ENCODE data around the gene MCF2L2.

MCF2L2 gene

GRCh38 chr3:183148056-183148455 is 280.4 kb downstream of the MCF2L2 start:
- DNase-seq (ENCODE audit: low read depth, low spot score) = no peak
- Histone ChIP-seq H3K9ac (ENCODE audit: insufficient read length) (no peak overlapping the region), H3K9me3 (ENCODE audit: low read depth, low read length) (no peaks in the 10 kb centered on the region), H3K36me3 (ENCODE audit: insufficient read depth, low read length) (no peaks in the 10 kb centered on the region), H3K27ac (no peak overlapping the region), H3K4me3 (no peak overlapping the region)
- no peak for TF ChIP-seq POLR2AphosphoS5 (IDR thresholded peaks at IDR 0.05; ENCODE audit: borderline replicate concordance, low read depth, low read length)
- TF ChIP-seq EZH2 (IDR thresholded peaks at IDR 0.05) = no peak
- no peak for TF ChIP-seq FOXP2 (optimal IDR thresholded peaks at IDR 0.05; ENCODE audit: control extremely low read depth, extremely low read length, insufficient read depth)

DNA sequence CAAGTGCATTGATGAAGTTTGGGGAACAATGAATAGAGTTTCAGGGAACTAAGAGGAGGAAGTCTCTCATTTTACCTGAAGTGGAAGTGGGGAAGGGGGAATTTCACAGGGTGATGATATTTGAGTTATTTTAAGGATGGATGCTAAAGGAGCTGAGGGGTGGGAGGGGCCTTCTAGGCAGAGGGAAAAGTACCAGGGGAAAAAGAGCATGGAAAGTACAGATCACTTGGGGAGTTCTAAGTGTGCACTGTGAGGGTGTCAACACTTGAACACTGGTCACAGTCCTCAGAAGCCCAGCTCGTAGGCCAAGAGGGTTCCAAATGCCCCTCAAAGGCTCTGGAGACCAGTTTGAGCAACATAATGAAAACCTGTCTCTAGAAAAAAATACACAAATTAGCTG is 284.1 kb downstream of the MCF2L2 start:
- no peak for DNase-seq (ENCODE audit: low read depth, low spot score)
- no peak for TF ChIP-seq EZH2 (IDR thresholded peaks at IDR 0.05)
- no peak for TF ChIP-seq POLR2AphosphoS5 (IDR thresholded peaks at IDR 0.05; ENCODE audit: borderline replicate concordance, low read depth, low read length)
- TF ChIP-seq FOXP2 (optimal IDR thresholded peaks at IDR 0.05; ENCODE audit: control extremely low read depth, extremely low read length, insufficient read depth) = no peak
- Histone ChIP-seq H3K36me3 (ENCODE audit: insufficient read depth, low read length) (no peaks in the 10 kb centered on the region), H3K9me3 (ENCODE audit: low read depth, low read length) (no peaks in the 10 kb centered on the region), H3K9ac (ENCODE audit: insufficient read length) (no peak overlapping the region), H3K4me3 (no peak overlapping the region), H3K27ac (no peak overlapping the region)

- Histone ChIP-seq H3K9me3 (ENCODE audit: low read depth, low read length) (no peaks in the 10 kb centered on the region), H3K27ac (no peak overlapping the region), H3K36me3 (ENCODE audit: insufficient read depth, low read length) (no peaks in the 10 kb centered on the region), H3K4me3 (no peak overlapping the region), H3K9ac (ENCODE audit: insufficient read length) (no peak overlapping the region)
- no peak for TF ChIP-seq FOXP2 (optimal IDR thresholded peaks at IDR 0.05; ENCODE audit: control extremely low read depth, extremely low read length, insufficient read depth)
- TF ChIP-seq EZH2 (IDR thresholded peaks at IDR 0.05) = no peak
- no peak for TF ChIP-seq POLR2AphosphoS5 (IDR thresholded peaks at IDR 0.05; ENCODE audit: borderline replicate concordance, low read depth, low read length)
- DNase-seq (ENCODE audit: low read depth, low spot score) = no peak
These were observed 286.2 kb downstream of the MCF2L2 start for GRCh38 chr3:183142199-183142598.

DNA sequence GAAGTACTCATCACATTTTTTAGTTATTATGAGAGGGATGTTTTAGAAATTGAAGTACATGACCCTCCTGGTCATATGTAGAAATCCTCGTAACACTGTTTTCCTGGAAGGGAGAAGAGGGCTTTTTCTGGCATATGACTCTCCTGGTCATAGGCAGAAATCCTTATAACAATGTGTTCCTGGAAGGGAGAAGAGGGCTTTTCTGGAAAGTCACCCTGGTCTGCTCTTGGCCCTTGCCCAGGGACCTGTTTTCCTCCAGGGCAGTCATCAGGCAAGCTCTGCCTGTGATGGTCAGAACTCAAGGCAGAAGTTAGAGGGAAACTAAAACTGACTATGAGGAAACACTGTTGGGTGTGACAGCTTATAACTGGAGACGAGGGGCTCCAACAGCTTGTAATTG is 293.6 kb downstream of the MCF2L2 start:
- Histone ChIP-seq H3K9ac (ENCODE audit: insufficient read length) (no peak overlapping the region), H3K27ac (no peak overlapping the region), H3K9me3 (ENCODE audit: low read depth, low read length) (no peaks in the 10 kb centered on the region), H3K36me3 (ENCODE audit: insufficient read depth, low read length) (no peaks in the 10 kb centered on the region), H3K4me3 (no peak overlapping the region)
- DNase-seq (ENCODE audit: low read depth, low spot score) = no peak
- TF ChIP-seq FOXP2 (optimal IDR thresholded peaks at IDR 0.05; ENCODE audit: control extremely low read depth, extremely low read length, insufficient read depth) (no peak), POLR2AphosphoS5 (IDR thresholded peaks at IDR 0.05; ENCODE audit: borderline replicate concordance, low read depth, low read length) (no peak), EZH2 (IDR thresholded peaks at IDR 0.05) (no peak)

- Histone ChIP-seq H3K9me3 (ENCODE audit: low read depth, low read length) (no peaks in the 10 kb centered on the region; the same call in 1 of the 2 replicates), H3K27ac (no peak overlapping the region), H3K36me3 (ENCODE audit: insufficient read depth, low read length) (no peaks in the 10 kb centered on the region), H3K9ac (ENCODE audit: insufficient read length) (no peak overlapping the region), H3K4me3 (no peak overlapping the region)
- TF ChIP-seq EZH2 (IDR thresholded peaks at IDR 0.05) (no peak), POLR2AphosphoS5 (IDR thresholded peaks at IDR 0.05; ENCODE audit: borderline replicate concordance, low read depth, low read length) (no peak), FOXP2 (optimal IDR thresholded peaks at IDR 0.05; ENCODE audit: control extremely low read depth, extremely low read length, insufficient read depth) (no peak)
- DNase-seq (ENCODE audit: low read depth, low spot score) = no peak
These were observed 296.0 kb downstream of the MCF2L2 start for GRCh38 chr3:183132409-183132808.

DNA sequence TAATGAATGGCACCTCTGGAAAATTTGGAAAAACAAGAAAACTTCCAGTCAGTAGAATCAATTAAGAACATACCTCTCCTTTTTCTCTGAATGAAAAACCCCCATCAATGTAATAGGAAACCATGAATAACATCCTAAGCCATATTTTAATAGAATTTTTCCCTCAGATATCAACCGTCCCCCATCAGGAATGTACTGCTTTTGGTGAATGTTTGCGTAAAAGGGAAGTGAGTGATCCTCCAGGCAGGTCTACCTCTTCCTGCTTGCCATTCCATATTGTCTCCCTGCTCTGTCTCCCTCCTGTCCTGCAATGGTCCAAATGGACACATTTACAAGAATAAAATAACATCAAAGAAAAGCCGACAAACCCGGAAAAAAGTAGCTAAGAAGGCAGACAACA is 296.7 kb downstream of the MCF2L2 start:
- no peaks in the 10 kb centered on the region; the same call in 1 of the 2 replicates for H3K9me3 ChIP-seq (ENCODE audit: low read depth, low read length)
- no peak overlapping the region for H3K9ac ChIP-seq (ENCODE audit: insufficient read length)
- DNase-seq (ENCODE audit: low read depth, low spot score) = no peak
- H3K4me3 ChIP-seq = no peak overlapping the region
- H3K27ac ChIP-seq = no peak overlapping the region
- no peak for TF ChIP-seq EZH2 (IDR thresholded peaks at IDR 0.05)
- no peak for TF ChIP-seq FOXP2 (optimal IDR thresholded peaks at IDR 0.05; ENCODE audit: control extremely low read depth, extremely low read length, insufficient read depth)
- TF ChIP-seq POLR2AphosphoS5 (IDR thresholded peaks at IDR 0.05; ENCODE audit: borderline replicate concordance, low read depth, low read length) = no peak
- no peaks in the 10 kb centered on the region for H3K36me3 ChIP-seq (ENCODE audit: insufficient read depth, low read length)

DNA sequence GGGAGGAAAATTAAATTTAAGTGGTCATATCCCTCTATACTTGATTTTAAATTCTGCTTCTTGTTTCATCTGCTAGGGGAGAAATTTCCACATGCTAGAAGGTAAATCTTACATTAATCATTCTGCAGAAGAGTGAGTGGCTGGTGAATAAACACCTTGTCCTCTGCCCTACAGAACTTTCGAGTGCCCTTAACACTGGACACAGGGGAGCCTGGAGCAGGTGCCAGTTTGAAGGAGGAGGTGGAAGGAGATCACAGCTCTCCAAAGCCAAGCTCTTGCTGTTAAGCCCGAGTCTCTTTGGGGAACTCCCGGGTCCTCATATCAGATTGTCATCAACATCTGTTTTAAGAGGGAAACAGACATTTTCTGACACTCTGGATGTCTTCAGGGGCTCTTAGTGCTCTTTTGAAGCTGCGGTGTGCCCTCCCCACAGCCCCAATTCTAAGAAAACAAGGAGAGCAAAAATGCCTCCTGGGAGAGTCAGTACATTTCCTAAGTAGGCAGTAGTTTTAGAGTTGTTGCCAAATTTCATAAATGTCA is 297.2 kb downstream of the MCF2L2 start:
- Histone ChIP-seq H3K36me3 (ENCODE audit: insufficient read depth, low read length) (no peaks in the 10 kb centered on the region), H3K9me3 (ENCODE audit: low read depth, low read length) (no peaks in the 10 kb centered on the region; the same call in 1 of the 2 replicates), H3K9ac (ENCODE audit: insufficient read length) (no peak overlapping the region), H3K27ac (no peak overlapping the region), H3K4me3 (no peak overlapping the region)
- DNase-seq (ENCODE audit: low read depth, low spot score) = no peak
- no peak for TF ChIP-seq POLR2AphosphoS5 (IDR thresholded peaks at IDR 0.05; ENCODE audit: borderline replicate concordance, low read depth, low read length)
- TF ChIP-seq FOXP2 (optimal IDR thresholded peaks at IDR 0.05; ENCODE audit: control extremely low read depth, extremely low read length, insufficient read depth) = no peak
- TF ChIP-seq EZH2 (IDR thresholded peaks at IDR 0.05) = no peak

DNA sequence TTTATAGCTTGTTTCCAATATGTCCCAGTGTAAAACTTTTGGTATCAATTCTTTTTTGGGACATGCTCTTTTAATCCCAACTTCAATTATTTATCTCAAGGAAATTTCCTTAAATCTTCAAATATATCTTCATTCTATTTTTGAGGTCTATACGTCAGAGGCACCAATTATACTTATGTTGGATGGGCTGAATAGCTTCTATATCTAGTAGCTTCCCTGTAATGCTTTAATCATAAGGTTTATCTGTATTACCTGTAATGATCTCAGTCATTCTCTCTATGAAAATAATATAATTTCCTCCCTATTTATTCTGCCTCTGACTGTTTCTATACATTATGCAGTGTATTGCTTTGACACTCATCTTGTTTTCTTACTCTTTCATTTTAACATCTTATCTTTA is 299.2 kb downstream of the MCF2L2 start:
- Histone ChIP-seq H3K9me3 (ENCODE audit: low read depth, low read length) (no peaks in the 10 kb centered on the region; the same call in 1 of the 2 replicates), H3K27ac (no peak overlapping the region), H3K4me3 (no peak overlapping the region), H3K9ac (ENCODE audit: insufficient read length) (no peak overlapping the region), H3K36me3 (ENCODE audit: insufficient read depth, low read length) (no peaks in the 10 kb centered on the region)
- no peak for TF ChIP-seq POLR2AphosphoS5 (IDR thresholded peaks at IDR 0.05; ENCODE audit: borderline replicate concordance, low read depth, low read length)
- no peak for TF ChIP-seq FOXP2 (optimal IDR thresholded peaks at IDR 0.05; ENCODE audit: control extremely low read depth, extremely low read length, insufficient read depth)
- no peak for TF ChIP-seq EZH2 (IDR thresholded peaks at IDR 0.05)
- no peak for DNase-seq (ENCODE audit: low read depth, low spot score)

GRCh38 chr3:183128709-183129108 is 299.7 kb downstream of the MCF2L2 start:
- no peak overlapping the region for H3K27ac ChIP-seq
- no peaks in the 10 kb centered on the region; the same call in 1 of the 2 replicates for H3K9me3 ChIP-seq (ENCODE audit: low read depth, low read length)
- no peak overlapping the region for H3K4me3 ChIP-seq
- no peak for DNase-seq (ENCODE audit: low read depth, low spot score)
- no peak overlapping the region for H3K9ac ChIP-seq (ENCODE audit: insufficient read length)
- H3K36me3 ChIP-seq (ENCODE audit: insufficient read depth, low read length) = no peaks in the 10 kb centered on the region
- no peak for TF ChIP-seq FOXP2 (optimal IDR thresholded peaks at IDR 0.05; ENCODE audit: control extremely low read depth, extremely low read length, insufficient read depth)
- no peak for TF ChIP-seq POLR2AphosphoS5 (IDR thresholded peaks at IDR 0.05; ENCODE audit: borderline replicate concordance, low read depth, low read length)
- no peak for TF ChIP-seq EZH2 (IDR thresholded peaks at IDR 0.05)

All from SK-N-MC (cell line).